Activated T-helper 1 cell treated with Interleukin-2 at 50 U/mL for 16 hours (primary cell): ENCODE data around the gene ALPK1.
"Not testable (repeated sequence)": the region's sequence is repeated elsewhere in the genome, so short reads cannot be mapped to it uniquely, and the experiment has no call there.

ENCODE experiments used
- DNase-seq: peaks from one replicate; pipeline ENCODE4 v3.0.0-alpha.2; 2020; ENCODE audit warnings: low read depth

The ALPK1 gene

GRCh38 chr4:112453321-112453720 lies 156.2 kb downstream of the ALPK1 start:
- DNase-seq, result no peak

DNA sequence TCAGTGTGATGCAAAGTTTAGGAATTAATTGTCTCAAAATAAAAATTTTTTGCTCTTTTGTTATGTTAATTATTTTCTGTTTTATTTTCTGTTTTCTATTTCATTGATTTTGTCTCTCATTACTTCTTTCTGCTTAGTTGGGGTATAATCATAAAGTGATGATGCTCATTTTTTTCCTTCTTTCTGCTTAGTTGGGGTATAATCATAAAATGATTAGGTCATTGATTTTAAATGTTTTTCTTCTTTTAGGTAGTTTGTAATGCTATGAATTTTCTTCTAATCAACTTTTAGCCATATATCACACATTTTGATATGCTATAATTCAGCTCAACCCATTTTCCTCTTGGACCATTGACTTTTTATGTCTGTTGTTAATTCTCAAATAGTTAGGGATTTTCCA lies 175.1 kb downstream of the ALPK1 start:
- DNase-seq, result no peak

DNA sequence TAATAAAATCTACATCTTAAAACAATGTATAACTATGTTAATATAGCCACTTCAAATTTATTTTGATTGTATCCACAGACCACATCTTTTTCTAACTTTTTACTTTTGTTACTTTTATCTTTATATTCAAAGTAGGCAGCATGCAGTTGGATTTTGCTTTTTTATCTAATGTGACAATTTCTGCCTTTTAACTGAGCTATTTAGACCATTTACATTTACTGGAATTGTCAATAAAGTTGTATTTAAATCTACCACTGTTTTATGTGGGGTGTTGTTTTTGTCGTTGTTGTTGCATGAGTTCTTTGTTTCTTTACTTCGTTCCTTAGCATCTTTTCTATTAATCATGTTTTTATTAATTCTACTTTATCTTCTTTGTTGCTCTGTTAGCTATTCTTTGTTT lies 176.8 kb downstream of the ALPK1 start:
- DNase-seq, result no peak

- DNase-seq, result no peak
Observed at GRCh38 chr4:112485930-112486329, 188.8 kb downstream of the ALPK1 start.

DNA sequence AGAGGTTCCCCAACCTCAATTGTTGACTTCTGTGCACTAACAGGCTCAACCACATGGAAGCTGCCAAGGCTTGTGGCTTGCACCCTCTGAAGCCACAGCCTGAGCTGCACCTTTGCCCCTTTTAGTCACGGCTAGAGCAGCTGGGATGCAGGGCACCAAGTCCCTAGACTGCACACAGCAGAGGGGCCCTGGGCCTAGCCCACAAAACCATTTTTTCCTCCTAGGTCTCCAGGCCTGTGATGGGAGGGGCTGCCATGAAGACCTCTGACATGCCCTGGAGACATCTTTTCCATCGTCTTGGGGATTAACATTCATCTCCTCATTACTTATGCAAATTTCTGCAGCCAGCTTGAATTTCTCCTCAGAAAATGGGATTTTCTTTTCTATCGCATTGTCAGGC lies 193.6 kb downstream of the ALPK1 start:
- DNase-seq, result not testable (repeated sequence)
